ENCODE measurements around the gene CA12. TPM values are rescaled to one million over a fixed set of nuclear protein-coding genes. Genes with fewer than 3 reads are reported as not detected.

CA12 gene
- total RNA-seq, 1 experiment from 2014 or later: 64.9 TPM

DNA sequence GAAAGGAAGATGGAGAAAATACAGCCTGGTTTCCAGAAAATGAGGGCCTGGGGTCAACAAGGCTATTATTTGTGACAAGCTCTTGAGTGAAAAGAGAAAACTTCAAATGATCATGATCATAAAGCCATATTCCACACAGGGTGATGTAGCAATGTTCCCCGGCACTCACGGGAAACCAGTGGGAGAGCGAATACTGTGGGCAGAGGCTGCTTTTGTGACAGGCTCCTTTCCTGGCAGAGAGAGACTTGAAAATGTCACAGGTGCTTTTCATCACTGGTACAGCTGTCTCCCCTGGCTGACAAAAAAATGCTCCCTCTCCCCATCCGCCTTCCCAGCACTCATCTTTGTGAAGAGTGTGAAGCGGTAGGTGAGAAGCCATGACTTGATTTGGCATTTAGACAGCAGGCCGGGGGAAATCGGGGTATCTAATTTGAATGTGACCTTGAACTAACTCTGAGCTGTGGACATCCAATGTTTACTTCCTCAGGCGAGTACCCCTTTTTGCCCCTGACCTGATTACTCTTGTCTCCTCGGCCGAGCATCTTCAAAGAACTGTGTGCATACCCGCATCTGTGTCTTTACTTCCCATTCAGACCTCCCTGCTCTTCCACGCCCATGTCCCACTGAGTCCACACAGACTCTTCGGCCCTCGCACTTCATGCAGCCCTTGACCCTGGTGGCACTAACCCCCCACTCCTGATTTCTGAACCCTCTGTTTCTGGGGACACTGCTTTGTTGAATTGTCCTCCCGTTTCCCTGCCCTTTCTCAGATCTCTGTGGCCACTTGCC lies 23.2 kb downstream of the CA12 start:
- DNase-seq (ENCODE audit: low spot score): no peak

DNA sequence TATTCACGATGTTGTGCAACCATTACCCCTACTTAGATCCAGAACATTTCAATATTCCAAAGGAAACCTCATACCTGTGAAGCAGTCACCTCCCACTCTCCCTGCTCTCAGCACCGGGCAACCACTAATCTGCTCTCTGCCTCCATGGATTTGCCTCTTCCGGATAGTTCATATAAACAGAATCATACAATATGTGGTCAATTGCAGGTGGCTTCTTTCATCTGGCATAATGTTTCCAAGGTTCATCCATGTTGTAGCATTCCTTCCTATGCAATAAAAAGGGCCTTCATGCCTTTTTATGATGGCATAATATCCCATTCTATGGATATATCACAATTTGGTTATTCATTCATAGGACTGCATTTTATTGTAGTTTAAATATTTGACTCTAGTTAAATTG lies 23.9 kb downstream of the CA12 start:
- no peak for DNase-seq (ENCODE audit: low spot score)

DNA sequence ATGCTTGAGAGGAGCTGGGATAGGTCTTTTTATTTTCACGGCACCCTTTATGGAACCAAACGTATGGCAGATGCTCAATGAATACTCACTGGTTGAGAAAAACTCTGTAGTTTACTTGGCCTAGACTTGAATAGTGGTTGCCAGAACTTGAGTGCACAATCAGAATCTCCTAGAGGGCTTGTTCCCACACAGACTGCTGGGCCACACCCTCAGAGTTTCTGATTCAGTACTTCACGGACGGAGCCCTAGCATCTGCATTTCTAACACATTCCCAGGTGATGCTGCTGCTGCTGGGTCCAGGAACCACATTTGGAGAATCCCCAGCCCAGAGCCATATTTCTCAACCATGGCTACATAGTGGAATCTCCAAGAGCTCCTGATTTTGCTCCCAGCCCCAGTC lies 24.6 kb downstream of the CA12 start:
- DNase-seq (ENCODE audit: low spot score): no peak

DNA sequence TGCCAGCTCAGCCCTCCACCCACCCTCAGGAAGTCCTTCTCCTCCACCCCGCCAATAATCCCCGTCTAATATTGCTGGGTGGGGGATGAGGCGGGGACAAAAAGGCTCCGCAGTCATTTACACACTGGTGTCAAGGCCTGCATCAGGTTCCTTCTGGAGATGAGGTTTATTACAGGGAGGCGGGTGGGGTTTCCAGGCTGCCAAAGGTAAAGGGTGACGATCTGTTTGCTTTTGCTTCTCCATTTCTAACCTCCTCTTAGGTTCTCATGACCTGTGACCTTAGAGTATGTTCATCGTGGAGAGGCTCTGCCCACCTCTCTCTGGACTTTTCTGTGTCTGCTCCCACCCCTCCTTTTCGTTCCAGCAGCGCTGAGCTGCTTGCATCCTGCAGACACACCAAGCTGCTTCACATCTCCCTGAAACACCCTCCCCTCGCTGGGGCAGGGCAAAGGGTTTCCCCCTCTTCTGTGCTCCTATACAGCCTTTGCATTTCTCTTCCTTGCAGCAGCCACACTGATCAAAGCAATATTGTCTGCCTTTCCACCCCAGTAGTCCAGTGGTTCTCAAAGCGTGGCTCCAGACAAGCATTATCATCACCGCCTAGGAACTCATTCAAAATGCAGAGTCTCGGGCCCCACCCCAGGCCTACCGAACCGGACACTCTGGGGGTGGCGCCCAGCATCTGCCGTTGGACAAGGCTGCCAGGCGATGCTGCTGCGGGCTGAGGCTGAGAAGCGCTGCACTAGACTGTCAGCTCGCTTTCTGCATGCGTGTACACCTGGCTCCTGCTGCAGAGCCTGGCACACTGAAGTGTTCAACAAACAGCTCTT lies 26.6 kb downstream of the CA12 start:
- DNase-seq (ENCODE audit: low spot score): peak; percentile 79

DNA sequence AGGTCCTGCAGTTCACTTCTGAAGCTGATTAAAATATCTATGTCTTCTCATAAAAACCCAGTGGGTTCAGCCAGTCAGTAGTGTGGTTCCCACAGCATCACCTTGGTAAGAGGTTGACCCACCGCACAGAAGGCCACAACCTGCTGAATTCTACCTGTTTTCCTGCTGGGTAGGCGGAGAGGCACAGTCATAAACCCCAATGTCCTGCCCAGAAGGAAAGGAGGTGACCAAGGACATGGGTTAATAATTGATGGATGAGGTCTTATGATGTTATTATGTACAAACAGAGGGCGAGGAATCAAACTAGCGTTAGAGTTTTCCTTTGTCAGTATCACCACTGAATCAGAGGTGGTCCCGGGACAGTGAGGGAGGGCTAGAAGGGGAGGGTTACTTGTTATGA lies 27.8 kb downstream of the CA12 start:
- DNase-seq (ENCODE audit: low spot score): peak; percentile 80

DNA sequence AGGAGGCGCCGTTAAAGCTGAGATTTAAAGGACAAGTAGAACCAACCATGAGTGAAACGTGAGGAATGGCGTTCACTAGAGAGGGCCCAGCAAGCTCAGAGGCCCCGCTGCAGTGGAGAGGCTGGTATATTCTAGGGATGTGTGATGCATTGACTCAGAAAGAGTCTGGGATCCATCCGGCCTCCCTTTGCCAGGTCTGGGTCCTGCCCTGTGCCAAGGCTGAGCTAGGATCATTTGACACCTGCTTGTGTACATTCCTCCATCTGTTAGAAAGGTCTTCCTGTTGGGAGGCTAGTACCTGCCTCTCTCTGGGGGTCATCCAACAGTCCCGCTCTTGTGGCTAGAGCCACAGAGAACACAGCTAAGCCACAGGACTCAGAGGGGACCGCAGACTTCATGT lies 28.4 kb downstream of the CA12 start:
- no peak for DNase-seq (ENCODE audit: low spot score)

DNA sequence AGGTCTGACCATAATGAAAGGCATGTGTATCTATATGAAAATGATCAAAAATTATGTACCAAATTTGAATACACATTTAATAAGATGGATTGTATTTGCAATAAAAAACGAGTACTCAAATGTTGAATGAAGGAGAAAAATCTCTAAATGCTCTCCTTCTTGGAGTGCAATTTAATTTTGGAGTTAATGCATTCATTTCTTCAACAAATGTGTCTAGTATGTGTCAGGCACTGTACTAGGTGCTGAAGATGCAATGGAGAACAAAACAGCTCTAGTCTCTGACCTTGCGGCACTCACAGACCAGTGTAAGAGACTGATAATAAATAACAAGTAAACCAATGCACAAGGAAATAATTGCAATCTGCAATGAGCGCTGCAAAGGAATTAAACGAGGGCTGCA lies 28.8 kb downstream of the CA12 start:
- no peak for DNase-seq (ENCODE audit: low spot score)

DNA sequence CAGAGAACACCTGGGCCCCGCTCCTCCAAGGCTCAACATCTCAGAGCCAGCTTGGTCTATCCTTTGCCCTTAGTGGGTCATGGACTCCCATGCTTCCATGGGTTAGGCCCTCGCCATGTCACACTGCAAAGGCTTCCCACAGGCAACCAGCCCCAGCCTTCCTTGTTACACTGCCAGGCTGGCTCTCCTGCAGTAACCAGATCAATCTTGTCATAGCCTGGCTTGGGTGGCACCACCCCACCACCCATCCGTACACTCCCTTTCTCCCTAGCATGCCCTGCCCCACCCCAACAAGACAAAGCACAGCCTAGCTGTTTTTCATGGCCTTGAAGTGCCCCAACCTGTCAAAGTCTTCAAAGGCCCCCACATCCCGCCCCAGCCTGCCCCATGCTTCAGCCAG lies 30.5 kb downstream of the CA12 start:
- peak; percentile 65 for DNase-seq (ENCODE audit: low spot score)

DNA sequence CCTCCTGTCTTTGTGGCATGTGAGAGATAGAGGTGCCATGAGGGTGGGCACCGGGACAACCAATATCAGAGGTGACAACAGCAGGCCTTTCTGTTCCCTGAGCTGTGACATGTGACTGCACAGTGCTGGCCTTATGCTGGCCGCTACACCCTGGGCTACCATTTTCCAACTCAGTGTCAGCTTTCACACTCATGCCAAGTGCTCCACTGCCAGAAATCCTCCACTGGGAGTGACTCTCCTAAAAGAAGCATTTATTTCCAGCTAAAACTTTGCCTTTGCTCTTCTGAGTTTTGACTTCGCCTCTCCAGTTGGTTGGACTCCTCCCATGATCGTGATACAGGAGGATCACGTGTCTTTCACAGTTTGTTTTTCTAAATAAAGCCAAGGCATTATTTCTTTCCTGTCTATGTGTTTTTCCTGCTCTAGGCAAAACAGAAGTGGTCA lies 31.4 kb downstream of the CA12 start:
- DNase-seq (ENCODE audit: low spot score): peak; percentile 24

DNA sequence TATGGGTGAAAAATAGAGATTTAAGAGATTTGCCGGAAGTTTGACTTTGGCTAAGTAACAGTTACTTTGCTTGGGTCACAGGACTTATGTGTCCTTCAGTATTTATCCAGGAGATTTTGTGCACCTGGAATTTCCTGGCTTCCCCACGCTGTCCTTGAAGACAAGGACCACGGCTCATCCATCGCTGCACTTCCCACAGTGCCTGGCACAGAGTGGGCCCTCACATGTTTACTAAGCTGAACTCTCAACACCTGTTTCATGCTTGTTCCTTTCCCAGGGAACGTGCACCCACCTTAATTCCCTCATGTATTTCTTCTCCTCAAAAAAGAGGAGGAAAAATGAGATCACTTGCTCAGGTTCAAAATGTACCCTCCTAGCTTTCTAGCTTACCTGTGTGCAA lies 32.0 kb downstream of the CA12 start:
- no peak for DNase-seq (ENCODE audit: low spot score)

DNA sequence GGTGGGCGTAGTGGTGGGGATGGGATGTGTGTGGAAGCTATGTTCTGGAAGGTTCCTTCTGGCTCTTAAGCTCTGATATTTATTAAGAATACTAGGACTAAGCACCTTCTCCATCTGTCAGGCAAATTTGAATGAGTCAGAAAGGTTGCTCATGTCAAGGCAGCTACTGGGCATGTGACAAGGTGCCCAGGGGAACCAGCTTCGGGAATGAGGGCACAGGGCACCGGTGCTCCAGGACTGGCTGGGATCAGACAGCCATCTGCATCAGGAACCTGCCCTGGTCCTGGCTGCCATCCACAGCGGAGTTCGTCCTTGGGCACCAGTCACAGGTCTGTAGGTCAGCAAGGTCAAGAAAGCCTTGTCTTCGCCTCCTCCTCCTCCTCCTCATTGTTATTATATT lies 32.5 kb downstream of the CA12 start:
- peak; percentile 29 for DNase-seq (ENCODE audit: low spot score)

DNA sequence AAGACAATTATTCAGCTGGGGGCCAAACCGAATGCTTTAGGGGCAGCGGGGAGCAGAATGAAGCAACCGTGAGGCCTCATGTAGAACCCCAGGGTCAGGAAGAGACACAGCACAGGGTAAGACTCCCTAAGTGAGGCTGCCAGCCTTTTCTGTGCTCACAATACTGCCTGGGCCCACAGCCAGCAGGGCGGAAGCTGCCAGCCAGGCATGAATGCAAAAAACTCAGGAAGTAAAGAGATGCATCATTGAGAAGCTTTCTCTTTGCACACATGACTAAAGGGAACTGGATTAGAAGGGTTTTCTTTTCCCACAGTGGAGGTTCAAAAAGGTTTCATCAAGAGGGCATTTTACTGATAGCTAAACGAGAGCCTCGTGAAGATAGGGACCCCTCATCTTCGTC lies 33.3 kb downstream of the CA12 start:
- DNase-seq (ENCODE audit: low spot score): peak; percentile 73

DNA sequence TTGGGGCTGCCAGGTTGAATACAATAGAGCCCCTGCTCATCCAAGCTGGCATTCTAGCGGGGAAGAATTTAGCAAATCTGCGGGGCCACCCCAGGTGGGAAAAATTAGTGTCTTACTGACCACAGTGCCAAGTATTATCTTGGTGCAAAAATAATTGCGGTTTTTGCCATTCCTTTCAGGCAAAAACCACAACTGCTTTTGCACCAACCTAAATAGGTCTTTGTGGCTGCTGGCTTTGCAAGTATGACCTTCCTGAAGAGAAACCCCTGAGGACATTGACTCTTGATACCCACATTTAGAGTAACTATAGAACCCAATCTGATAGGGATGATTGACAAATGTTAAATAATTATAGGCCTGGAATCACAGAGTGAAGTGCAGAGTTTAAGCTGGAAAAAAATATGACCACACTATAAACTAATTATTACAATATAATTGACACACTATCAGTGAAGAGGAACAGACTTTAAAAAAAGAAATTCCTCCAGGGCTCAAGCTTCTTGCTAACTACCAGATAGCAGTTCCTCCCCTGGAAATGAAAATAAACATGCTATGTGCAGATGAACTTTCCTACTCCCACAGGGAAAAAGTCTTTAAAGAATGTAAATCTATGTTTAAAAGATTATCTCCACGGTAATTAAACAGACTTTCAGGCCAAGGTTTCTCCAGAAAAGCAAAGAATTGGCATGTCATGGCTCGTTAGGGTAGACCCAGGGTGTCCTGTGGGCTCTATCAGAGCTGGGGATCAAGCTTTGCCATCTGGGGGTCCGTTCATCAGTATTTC lies 34.4 kb downstream of the CA12 start:
- DNase-seq (ENCODE audit: low spot score): no peak

DNA sequence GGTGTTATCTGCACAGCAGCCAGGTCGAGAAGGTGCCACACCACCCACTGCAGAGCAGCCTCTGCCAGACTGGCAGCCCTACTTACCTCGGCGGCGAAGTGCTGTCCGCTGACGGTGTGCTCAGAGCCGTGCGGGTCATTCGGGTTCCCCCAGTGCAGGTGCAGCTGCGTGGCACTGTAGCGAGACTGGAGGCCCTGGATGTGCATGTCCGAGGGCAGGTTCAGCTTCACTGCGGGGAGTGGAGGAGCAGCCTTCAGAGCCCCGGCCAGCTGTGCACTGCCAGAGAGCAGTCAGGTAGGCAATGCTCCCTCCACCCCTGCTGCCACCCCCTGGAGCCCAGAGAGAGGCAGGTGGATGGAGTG lies 36.3 kb downstream of the CA12 start:
- DNase-seq (ENCODE audit: low spot score): no peak

DNA sequence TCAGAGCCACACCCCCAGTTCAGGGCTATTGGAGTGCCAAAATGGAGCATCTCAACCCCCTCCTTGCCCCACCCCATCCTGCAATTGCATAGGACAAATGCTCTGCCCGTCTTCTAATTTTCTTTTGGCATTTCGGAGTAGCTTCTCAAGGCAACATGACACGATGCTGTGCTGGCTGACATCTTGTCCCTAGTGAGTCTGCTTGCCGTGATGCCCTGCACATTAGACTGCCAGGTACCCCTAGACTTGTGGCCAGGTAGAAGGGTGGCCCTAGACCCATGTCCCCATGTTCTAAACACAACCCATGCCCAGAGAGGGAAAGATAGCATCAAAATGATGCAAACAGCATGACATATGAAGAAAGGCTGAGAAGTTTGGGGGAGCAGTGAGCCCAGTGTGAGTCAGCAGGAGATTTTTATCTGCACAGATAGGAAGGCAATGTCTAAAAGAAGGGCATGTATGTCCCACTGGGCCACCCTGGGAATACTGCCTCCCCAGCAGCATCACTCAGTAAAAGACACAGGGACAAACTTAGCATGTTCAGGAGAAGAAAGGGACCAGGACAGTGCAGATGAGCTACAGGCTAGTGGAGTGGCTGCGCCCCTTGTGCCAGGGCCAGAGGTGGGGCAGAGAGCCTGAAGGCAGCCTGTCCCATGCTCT lies 36.8 kb downstream of the CA12 start:
- DNase-seq (ENCODE audit: low spot score): no peak

DNA sequence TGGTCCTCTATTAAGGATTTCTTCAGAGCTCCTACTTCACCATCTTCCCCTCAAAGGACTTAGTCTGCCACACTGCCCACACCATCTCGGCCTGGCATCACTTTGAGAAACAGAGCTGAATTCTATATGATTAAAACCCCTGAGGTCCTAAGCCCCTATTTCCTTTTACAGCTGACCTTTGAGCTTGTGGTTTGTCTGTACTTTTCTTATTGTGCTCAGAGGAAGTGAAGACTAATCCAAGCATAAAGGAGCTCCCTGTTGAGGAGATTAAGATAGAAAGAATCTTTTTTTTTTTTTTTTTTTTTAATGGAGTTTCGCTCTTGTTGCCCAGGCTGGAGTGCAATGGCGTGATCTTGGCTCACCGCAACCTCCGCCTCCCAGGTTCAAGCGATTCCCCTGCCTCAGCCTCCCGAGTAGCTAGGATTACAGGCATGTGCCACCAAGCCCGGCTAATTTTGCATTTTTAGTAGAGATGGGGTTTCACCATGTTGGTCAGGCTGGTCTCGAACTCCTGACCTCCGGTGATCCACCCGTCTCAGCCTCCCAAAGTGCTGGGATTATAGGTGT lies 38.6 kb downstream of the CA12 start:
- peak; percentile 20 for DNase-seq (ENCODE audit: low spot score)

DNA sequence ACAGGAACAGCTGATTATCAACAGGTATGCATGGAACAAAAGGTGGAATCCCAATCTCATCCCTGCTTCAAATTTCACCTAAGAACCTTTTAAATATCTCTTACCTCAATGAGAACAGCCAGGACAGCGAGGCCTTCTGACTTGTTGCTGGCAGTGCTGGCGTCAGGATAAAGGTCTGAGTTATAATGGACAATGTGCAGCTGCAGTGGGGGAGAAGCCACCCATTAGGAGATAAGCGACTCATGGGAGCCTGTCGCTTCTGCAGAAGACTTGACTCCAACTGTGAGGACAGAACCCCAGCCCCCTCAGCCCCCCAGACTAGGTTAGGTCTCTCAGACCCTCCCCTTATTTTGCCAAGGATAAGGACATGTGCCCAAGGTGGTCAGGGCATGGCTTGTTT lies 39.7 kb downstream of the CA12 start:
- no peak for DNase-seq (ENCODE audit: low spot score)

DNA sequence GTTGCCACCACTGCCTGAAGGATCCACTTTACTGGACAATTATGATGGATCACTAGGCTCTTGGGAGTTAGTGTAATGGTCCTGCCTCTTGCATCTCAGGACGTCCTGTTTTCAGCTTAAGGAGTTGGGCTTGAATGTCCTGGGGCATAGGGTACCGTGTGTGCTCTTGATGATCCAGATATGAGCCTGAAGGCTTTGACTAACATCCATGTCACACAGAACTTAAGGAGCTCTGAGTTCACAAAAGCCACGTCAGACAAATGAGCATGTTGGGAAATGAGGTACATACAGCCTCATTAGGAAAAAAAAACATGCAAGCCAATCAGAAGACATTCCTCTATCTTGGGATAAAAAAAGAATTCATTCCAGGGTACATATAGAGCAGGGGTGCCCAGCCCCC lies 40.8 kb downstream of the CA12 start:
- no peak for DNase-seq (ENCODE audit: low spot score)

DNA sequence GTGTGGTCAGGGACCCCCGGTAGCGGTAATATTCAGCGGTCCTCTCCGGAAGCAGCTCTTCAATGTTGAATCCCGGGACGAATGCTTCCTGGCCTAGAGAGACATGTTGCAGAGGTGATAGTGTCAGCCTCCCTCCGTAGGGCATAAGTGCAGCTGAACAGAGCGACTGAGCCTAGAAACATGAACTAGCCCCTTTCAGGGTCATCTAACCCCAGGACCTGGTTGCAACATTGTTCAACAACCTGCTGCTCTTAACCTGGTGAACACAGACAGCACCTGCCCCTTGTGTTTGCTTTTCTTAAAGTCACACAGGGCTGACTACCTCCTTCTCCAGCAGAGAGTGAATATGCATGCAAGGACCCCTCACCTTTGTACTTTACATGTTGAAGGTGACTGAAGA lies 41.3 kb downstream of the CA12 start:
- no peak for DNase-seq (ENCODE audit: low spot score)

DNA sequence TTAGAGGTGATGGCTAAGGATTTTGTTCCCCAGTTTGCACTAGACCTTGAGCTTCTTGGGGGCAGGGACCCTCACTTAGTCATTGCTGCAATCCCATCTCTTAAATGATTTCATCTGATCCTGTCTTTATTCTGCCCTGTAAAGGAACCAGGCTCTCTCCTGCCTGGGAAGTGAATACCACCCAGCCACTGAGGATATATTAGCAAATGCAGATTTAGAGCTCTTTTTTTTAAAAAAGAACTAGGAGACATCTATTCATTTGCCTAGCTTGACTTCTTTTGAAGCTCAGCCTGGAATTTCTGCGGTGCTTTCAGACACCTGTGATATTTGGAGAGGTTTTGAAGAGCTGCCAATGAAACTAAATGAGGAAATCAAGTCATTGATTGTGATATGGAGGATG lies 41.8 kb downstream of the CA12 start:
- no peak for DNase-seq (ENCODE audit: low spot score)

DNA sequence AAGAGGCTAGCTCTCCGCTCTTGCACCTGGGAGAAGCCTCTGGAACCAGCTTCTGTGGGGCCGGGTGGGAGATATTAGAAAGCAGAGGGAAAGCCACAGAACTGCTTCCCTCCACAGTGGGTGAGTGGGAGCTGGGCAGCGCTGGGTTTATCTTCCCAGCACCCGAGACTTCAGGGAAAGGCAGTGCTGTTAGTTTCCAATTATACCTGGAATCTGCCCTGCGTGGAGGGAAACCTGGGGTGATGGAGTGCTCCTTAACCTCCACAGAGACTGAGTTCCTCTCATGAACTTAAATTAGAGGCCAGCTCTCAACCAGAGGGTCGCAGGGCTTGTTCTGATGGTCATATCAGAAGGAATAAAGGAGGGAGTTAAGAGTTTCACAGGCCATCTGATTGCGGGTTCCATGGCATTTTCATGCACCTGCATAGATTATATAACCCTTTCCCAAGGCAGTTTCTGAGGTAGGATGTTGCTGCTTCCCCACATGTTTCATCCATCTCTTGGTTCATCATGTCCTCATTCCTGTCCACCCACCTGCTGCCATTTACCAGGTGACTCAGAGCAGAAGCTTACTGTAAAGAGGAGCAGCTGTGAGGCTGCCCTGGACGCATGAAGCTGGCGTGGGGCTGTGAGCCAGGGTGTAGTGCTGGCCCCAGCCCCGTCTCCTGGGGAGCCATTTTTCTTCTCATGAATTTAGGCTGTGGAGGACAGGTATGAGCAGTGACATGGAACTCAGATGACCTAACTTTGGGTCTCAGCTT lies 42.5 kb downstream of the CA12 start:
- DNase-seq (ENCODE audit: low spot score): no peak
